ENCODE measurements around the gene ASB1.

ASB1 gene

GRCh38 chr2:238382381-238382781 lies 44.3 kb upstream of the ASB1 start:
- H3K4me3 ChIP-seq (ENCODE audit: low read depth, low read length) = no peak overlapping the region
- TF ChIP-seq, protein P1, sequence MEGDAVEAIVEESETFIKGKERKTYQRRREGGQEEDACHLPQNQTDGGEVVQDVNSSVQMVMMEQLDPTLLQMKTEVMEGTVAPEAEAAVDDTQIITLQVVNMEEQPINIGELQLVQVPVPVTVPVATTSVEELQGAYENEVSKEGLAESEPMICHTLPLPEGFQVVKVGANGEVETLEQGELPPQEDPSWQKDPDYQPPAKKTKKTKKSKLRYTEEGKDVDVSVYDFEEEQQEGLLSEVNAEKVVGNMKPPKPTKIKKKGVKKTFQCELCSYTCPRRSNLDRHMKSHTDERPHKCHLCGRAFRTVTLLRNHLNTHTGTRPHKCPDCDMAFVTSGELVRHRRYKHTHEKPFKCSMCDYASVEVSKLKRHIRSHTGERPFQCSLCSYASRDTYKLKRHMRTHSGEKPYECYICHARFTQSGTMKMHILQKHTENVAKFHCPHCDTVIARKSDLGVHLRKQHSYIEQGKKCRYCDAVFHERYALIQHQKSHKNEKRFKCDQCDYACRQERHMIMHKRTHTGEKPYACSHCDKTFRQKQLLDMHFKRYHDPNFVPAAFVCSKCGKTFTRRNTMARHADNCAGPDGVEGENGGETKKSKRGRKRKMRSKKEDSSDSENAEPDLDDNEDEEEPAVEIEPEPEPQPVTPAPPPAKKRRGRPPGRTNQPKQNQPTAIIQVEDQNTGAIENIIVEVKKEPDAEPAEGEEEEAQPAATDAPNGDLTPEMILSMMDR (IDR thresholded peaks at IDR 0.05; ENCODE audit: low read depth, low read length) = no peak

GRCh38 chr2:238383135-238383534 lies 43.6 kb upstream of the ASB1 start:
- TF ChIP-seq, protein P1 (IDR thresholded peaks at IDR 0.05; ENCODE audit: low read depth, low read length) = no peak
- H3K4me3 ChIP-seq (ENCODE audit: low read depth, low read length) = no peak overlapping the region

GRCh38 chr2:238383743-238384380 lies 42.9 kb upstream of the ASB1 start:
- TF ChIP-seq, protein P1 (IDR thresholded peaks at IDR 0.05; ENCODE audit: low read depth, low read length) = no peak
- no peak overlapping the region for H3K4me3 ChIP-seq (ENCODE audit: low read depth, low read length)

DNA sequence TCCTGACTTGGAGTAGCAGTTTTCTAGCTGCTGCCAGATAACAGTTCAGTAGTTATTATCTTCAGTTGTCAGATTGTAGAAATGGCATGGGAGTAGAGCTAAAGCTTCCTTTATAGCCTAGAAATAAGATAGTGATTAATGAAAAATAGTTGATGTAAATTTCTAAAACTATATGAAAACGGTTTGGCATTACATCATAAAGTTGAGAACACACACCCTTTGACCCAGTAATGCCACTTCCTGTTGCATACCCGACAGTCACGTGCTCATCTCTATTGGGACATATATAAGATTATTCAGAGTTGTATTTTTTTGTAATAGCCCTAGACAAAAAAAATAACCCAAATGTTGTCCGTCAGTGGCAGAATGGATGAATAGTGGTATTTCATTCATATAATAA lies 39.4 kb upstream of the ASB1 start:
- H3K4me3 ChIP-seq (ENCODE audit: low read depth, low read length) = no peak overlapping the region
- TF ChIP-seq, protein P1 (IDR thresholded peaks at IDR 0.05; ENCODE audit: low read depth, low read length) = no peak

DNA sequence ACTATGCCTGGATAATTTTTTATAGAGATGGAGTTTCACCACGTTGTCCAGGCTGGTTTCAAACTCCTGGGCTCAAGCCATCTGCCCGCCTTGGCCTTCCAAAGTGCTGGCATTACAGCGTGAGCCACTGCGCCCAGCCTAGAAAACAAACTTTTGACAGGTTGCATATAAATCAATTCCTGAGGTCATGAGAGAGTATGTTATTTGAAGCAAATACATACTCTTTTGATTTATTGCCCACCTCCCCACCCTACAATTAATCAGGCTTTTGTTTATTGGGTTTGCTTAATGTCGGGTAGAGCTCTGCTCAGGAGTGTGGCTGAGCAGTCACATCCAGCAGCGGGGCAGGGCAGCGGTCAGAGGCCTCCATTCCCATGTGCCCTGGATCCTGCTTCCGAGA lies 37.9 kb upstream of the ASB1 start:
- TF ChIP-seq, protein P1 (IDR thresholded peaks at IDR 0.05; ENCODE audit: low read depth, low read length) = no peak
- H3K4me3 ChIP-seq (ENCODE audit: low read depth, low read length) = no peak overlapping the region

DNA sequence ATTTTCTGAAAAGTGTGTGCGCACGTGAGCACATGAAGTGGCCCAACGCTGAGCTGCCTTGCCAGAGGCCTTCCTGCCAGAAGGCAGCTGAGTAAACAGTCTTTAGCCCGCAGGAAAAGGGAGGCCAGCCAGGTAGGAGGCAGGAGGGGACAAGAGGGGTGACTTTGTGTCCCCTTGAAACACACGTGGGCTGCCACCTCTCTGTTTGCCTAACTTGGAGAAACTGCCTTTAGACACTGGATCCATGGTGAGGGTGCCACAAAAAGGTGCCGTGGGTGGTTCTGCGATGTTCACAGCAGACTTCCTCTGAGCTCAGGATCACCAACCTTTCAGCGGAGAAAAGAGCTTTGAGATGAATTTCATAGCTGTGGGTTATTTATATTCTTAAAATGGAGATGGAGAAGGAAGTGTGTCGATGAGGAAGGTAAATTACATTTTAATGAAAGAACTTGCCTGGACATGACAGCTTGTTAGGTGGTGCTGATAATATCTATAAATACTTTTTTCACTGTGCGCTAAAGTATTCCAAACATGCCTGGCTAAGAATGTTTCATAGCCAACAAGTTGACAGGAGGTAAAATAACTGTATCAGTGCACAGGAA lies 36.6 kb upstream of the ASB1 start:
- H3K4me3 ChIP-seq (ENCODE audit: low read depth, low read length) = no peak overlapping the region
- TF ChIP-seq, protein P1 (IDR thresholded peaks at IDR 0.05; ENCODE audit: low read depth, low read length) = no peak

DNA sequence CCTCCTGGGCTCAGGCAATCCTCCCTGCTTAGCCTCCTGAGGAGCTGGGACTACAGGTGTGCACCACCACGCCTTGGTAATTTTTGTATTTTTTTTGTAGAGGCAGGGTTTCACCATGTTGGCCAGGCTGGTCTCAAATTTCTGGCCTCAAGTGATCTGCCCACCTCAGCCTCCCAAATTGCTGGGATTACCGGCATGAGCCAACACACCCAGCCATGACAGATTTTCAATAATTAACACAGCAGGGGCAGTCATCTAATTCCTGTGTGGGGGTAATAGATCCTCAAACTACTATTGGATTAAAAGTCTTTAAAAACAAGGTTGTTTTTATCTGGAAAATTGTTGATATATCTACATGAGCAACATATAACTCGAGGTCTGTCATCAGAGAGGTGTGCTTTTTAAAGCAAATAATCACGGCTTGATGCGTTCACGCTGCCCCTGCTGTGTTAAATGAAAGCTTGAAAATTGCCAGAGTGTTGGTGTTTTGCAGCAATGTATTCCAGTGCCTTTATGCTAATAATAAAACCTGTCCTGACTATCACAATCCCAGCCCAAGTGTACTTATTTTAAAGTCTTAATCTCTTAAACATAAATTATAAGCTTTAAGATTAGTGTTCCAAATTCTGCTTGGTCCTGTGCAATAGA lies 35.6 kb upstream of the ASB1 start:
- TF ChIP-seq, protein P1 (IDR thresholded peaks at IDR 0.05; ENCODE audit: low read depth, low read length) = no peak

More for the DNA sequence above, 35.6 kb upstream of the ASB1 start:
- H3K4me3 ChIP-seq (ENCODE audit: low read depth, low read length) = no peak overlapping the region

Measured in WI38 (cell line).